Astrocyte (in vitro differentiated cells and primary cell): ENCODE measurements around the gene ZKSCAN3.
A peak's percentile ranks its signal among the peaks of the same experiment; 100 is the strongest.

Experiments used
- CTCF ChIP-seq: IDR thresholded peaks from 2 replicates; pipeline ENCODE4 v1.5.1; 2011; ENCODE audit warnings: low read depth, mild to moderate bottlenecking, inconsistent platforms, low read length, moderate library complexity; ENCODE audit not compliant: insufficient read depth
- EZH2 ChIP-seq: IDR thresholded peaks from 2 replicates; pipeline ENCODE4 v1.6.1; 2012; ENCODE audit warnings: mild to moderate bottlenecking, low read length, inconsistent platforms; ENCODE audit not compliant: insufficient read depth

- peak; percentile 47 for TF ChIP-seq CTCF
- no peak for TF ChIP-seq EZH2
Observed at GRCh38 chr6:28383235-28384142, 33.7 kb downstream of the ZKSCAN3 start.
